ENCODE data around the gene POMP. TPM values are rescaled to one million over a fixed set of nuclear protein-coding genes. Genes with fewer than 3 reads are reported as not detected.

The POMP gene
- total RNA-seq, 4 donors from 2014 or later = 24.7 to 56.8 (median 44.0) TPM

GRCh38 chr13:28697441-28697840, 38.5 kb downstream of the POMP start:
- no peaks in the 10 kb centered on the region for H3K4me1 ChIP-seq
- peaks cover 0 to 33% (median 8%) of the 10 kb centered on the region in 4 donors for H3K36me3 ChIP-seq
- DNase-seq = no peak
- no peak overlapping the region for H3K27ac ChIP-seq
- TF ChIP-seq CTCF (IDR thresholded peaks at IDR 0.05) (no peak), POLR2A (IDR thresholded peaks at IDR 0.05) (no peak), POLR2AphosphoS5 (IDR thresholded peaks at IDR 0.05) (no peak), EP300 (IDR thresholded peaks at IDR 0.05; ENCODE audit: low read depth) (no peak)
- 81 to 83% methylated on average over 1 of the region's 1 CpG for WGBS, 2 donors (ENCODE audit: low coverage in 1 of 2)
- no peaks in the 10 kb centered on the region for H3K27me3 ChIP-seq
- no peaks in the 10 kb centered on the region for H3K9me3 ChIP-seq
- H3K4me3 ChIP-seq = no peak overlapping the region
- intact Hi-C loops (cut with DNase I; ENCODE audit: low total_unique reads) = no loop called here
- in situ Hi-C loops (cut with MboI; ENCODE audit: low pct_ligation_motif_present in 1 of 4, low pct_unique_long_range_greater_than_20kb in 1 of 4, low sequenced_read_pairs in 3 of 4) = no loop called here

- no peaks in the 10 kb centered on the region for H3K9me3 ChIP-seq
- 93% methylated on average over 1 of the region's 1 CpG; no CpG with 5 or more reads in 1 of the 2 donors for WGBS, 2 donors (ENCODE audit: low coverage in 1 of 2)
- DNase-seq = no peak
- TF ChIP-seq POLR2AphosphoS5 (IDR thresholded peaks at IDR 0.05) (no peak), CTCF (IDR thresholded peaks at IDR 0.05) (no peak), EP300 (IDR thresholded peaks at IDR 0.05; ENCODE audit: low read depth) (no peak)
- in situ Hi-C loops (cut with MboI; ENCODE audit: low pct_ligation_motif_present in 1 of 4, low pct_unique_long_range_greater_than_20kb in 1 of 4, low sequenced_read_pairs in 3 of 4) = no loop called here
- intact Hi-C loops (cut with DNase I; ENCODE audit: low total_unique reads) = no loop called here
- peaks cover 0 to 49% (median 8%) of the 10 kb centered on the region in 4 donors for H3K36me3 ChIP-seq
- H3K27ac ChIP-seq = no peak overlapping the region
- no peaks in the 10 kb centered on the region for H3K4me1 ChIP-seq
- no peaks in the 10 kb centered on the region for H3K27me3 ChIP-seq
- no peak overlapping the region for H3K4me3 ChIP-seq
These were observed 40.3 kb downstream of the POMP start for GRCh38 chr13:28699246-28699645.

- TF ChIP-seq POLR2AphosphoS5 (IDR thresholded peaks at IDR 0.05) (no peak), EP300 (IDR thresholded peaks at IDR 0.05; ENCODE audit: low read depth) (no peak), POLR2A (IDR thresholded peaks at IDR 0.05) (no peak), CTCF (IDR thresholded peaks at IDR 0.05) (no peak)
- intact Hi-C loops (cut with DNase I; ENCODE audit: low total_unique reads) = no loop called here
- no peaks in the 10 kb centered on the region for H3K27me3 ChIP-seq
- no peaks in the 10 kb centered on the region for H3K9me3 ChIP-seq
- in situ Hi-C loops (cut with MboI; ENCODE audit: low pct_ligation_motif_present in 1 of 4, low pct_unique_long_range_greater_than_20kb in 1 of 4, low sequenced_read_pairs in 3 of 4) = no loop called here
- peaks cover 0 to 15% (median 0%) of the 10 kb centered on the region in 4 donors for H3K4me1 ChIP-seq
- DNase-seq = no peak
- no peak overlapping the region for H3K27ac ChIP-seq
- peaks cover 0 to 42% (median 8%) of the 10 kb centered on the region in 4 donors for H3K36me3 ChIP-seq
- no peak overlapping the region for H3K4me3 ChIP-seq
These were observed 45.4 kb downstream of the POMP start for GRCh38 chr13:28704282-28704681.

- Histone ChIP-seq H3K9me3 (no peaks in the 10 kb centered on the region), H3K36me3 (peaks cover 0 to 36% (median 7%) of the 10 kb centered on the region in 4 donors), H3K27me3 (no peaks in the 10 kb centered on the region), H3K4me3 (no peak overlapping the region), H3K27ac (no peak overlapping the region), H3K4me1 (peaks cover 0 to 22% (median 0%) of the 10 kb centered on the region in 4 donors)
- in situ Hi-C loops (cut with MboI; ENCODE audit: low pct_ligation_motif_present in 1 of 4, low pct_unique_long_range_greater_than_20kb in 1 of 4, low sequenced_read_pairs in 3 of 4) = no loop called here
- TF ChIP-seq CTCF (IDR thresholded peaks at IDR 0.05) (no peak), POLR2AphosphoS5 (IDR thresholded peaks at IDR 0.05) (no peak), EP300 (IDR thresholded peaks at IDR 0.05; ENCODE audit: low read depth) (no peak), POLR2A (IDR thresholded peaks at IDR 0.05) (no peak)
- DNase-seq = no peak
- intact Hi-C loops (cut with DNase I; ENCODE audit: low total_unique reads) = no loop called here
These were observed 46.0 kb downstream of the POMP start for GRCh38 chr13:28704919-28705318.
